T47D (cell line): Measurements from ENCODE around the gene RNF13.
"Not testable (repeated sequence)": the region's sequence is repeated elsewhere in the genome, so short reads cannot be mapped to it uniquely, and the experiment has no call there.

ENCODE experiments used
- DNase-seq, 2 experiments: peaks; one replicate each; pipeline versions ENCODE4 v3.0.0 to v3.0.0-alpha.2; 2011 to 2012; ENCODE audit warnings: low read depth in 1 of 2, low spot score in 1 of 2
- JUND ChIP-seq: IDR thresholded peaks from 2 replicates; pipeline ENCODE4 v1.6.1; 2012; ENCODE audit warnings: low read depth
- in situ Hi-C: cut with HindIII; loops from 2 replicates; pipeline ENCODE4 v1.10.0; 2016; ENCODE audit warnings: low sequenced_read_pairs, low pct_unique_long_range_greater_than_20kb

RNF13 gene

GRCh38 chr3:149900322-149900721 is 87.3 kb downstream of the RNF13 start:
- TF ChIP-seq JUND: no peak
- in situ Hi-C loops: no loop called here
- DNase-seq: no peak

GRCh38 chr3:149901770-149902169 is 88.8 kb downstream of the RNF13 start:
- no peak for TF ChIP-seq JUND
- in situ Hi-C loops: no loop called here
- no peak for DNase-seq

- in situ Hi-C loops: no loop called here
- DNase-seq: no peak
- no peak for TF ChIP-seq JUND
These were observed 89.6 kb downstream of the RNF13 start for GRCh38 chr3:149902498-149903139.

GRCh38 chr3:149906036-149906435 is 93.0 kb downstream of the RNF13 start:
- in situ Hi-C loops: no loop called here
- DNase-seq: no peak
- TF ChIP-seq JUND: no peak

- TF ChIP-seq JUND: no peak
- DNase-seq: no peak
- in situ Hi-C loops: no loop called here
These were observed 95.5 kb downstream of the RNF13 start for GRCh38 chr3:149908424-149908957.

- TF ChIP-seq JUND: no peak
- in situ Hi-C loops: no loop called here
- no peak for DNase-seq
These were observed 96.9 kb downstream of the RNF13 start for GRCh38 chr3:149909923-149910322.

GRCh38 chr3:149917124-149917667 is 104.2 kb downstream of the RNF13 start:
- TF ChIP-seq JUND: no peak
- DNase-seq: no peak
- in situ Hi-C loops: no loop called here

- TF ChIP-seq JUND: no peak
- no peak for DNase-seq
- in situ Hi-C loops: no loop called here
These were observed 106.5 kb downstream of the RNF13 start for GRCh38 chr3:149919509-149919908.

- in situ Hi-C loops: no loop called here
- TF ChIP-seq JUND: no peak
- no peak for DNase-seq
These were observed 107.1 kb downstream of the RNF13 start for GRCh38 chr3:149920119-149920518.

- TF ChIP-seq JUND: no peak
- DNase-seq: no peak
- in situ Hi-C loops: no loop called here
These were observed 120.0 kb downstream of the RNF13 start for GRCh38 chr3:149933008-149933407.

- DNase-seq: no peak
- TF ChIP-seq JUND: no peak
- in situ Hi-C loops: no loop called here
These were observed 120.8 kb downstream of the RNF13 start for GRCh38 chr3:149933858-149934257.

- no peak for TF ChIP-seq JUND
- in situ Hi-C loops: no loop called here
- DNase-seq: no peak
These were observed 121.5 kb downstream of the RNF13 start for GRCh38 chr3:149934524-149934923.

GRCh38 chr3:149936812-149937230 is 123.8 kb downstream of the RNF13 start:
- peak; percentile 44 to 74 for DNase-seq

GRCh38 chr3:149938392-149939055 is 125.5 kb downstream of the RNF13 start:
- in situ Hi-C loops, DNase-seq: not testable (repeated sequence)

More at GRCh38 chr3:149936812-149937230, 123.8 kb downstream of the RNF13 start:
- TF ChIP-seq JUND: no peak
- in situ Hi-C loops: no loop called here
